NCI-H2107 treated with DMSO at 0.1 percent for 48 hours (cell line): ENCODE results near the gene UNG.
A peak's percentile ranks its signal among the peaks of the same experiment; 100 is the strongest.
"Not testable (repeated sequence)": the region's sequence is repeated elsewhere in the genome, so short reads cannot be mapped to it uniquely, and the experiment has no call there.

Experiments
- DNase-seq: peaks from one replicate; lab custom pipeline; 2025; ENCODE audit not compliant: unreplicated experiment; lab: John Stamatoyannopoulos, UW

UNG gene

DNA sequence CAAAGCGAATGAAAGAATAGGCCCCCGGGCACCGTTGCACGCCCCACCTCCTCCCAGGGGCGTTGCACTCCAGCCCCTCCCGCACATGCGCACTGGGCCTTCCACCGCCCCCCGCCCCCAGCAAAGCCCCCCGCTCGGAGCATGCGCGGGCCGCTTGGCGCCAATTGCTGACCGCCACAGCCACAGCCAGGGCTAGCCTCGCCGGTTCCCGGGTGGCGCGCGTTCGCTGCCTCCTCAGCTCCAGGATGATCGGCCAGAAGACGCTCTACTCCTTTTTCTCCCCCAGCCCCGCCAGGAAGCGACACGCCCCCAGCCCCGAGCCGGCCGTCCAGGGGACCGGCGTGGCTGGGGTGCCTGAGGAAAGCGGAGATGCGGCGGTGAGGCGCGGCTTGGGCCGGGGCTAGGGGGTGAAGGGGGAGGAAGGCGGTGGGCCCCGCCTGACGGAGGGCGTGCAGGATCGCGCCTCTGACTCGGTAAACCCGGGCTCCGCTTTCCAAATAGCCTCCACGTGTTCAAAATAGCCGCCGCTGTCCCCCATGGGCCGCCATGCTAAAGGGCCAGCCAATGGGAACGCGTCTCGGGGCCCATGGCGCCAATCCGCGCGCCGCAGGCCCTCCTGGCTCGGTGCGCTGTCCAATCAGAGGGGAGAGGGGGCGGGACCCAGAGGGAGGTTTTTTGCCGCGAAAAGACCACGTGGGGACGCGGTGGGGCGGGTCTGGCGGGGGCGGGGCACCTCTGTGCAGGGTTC is at the start of gene UNG:
TSS of gene UNG (plus strand) at position 163 of the 748 bp plus-strand sequence. CDS start at position 246, 83 bp downstream.
- peak; percentile 82 for DNase-seq

DNA sequence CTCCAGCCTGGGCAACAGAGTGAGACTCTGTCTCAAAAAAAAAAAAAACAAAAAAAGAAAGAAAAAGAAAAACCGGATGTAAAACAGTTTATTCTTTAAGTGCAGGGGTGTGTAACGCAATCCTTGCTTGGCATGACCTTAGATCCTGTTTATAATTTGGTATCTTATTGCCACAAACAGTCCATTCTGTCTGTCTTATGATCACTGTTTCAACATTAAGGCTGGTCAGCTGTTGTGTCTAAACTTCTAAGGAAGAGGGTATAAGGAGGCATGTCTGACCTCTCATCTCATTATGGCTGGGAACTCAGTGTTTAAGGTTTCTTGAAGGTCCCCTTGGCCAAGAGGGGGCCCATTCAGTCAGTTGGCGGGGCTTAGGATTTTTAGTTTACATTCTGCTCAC is 48.7 kb upstream of the UNG start:
- not testable (repeated sequence) for DNase-seq

DNA sequence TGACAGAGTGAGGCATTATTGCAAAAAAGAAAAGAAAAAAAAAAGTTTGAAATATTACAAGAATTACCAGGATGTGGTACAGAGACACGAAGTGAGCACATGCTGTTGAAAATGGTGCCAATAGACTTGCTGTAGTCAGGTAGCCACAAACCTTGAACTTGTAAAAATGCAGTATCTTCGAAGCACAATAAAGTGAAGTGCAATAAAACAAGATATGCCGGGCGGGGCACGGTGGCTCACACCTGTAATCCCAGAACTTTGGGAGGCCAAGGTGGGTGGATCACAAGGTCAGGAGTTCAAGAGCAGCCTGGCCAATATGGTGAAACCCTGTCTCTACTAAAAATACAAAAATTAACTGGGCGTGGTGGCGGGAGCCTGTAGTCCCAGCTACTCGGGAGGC is 47.6 kb upstream of the UNG start:
- not testable (repeated sequence) for DNase-seq

DNA sequence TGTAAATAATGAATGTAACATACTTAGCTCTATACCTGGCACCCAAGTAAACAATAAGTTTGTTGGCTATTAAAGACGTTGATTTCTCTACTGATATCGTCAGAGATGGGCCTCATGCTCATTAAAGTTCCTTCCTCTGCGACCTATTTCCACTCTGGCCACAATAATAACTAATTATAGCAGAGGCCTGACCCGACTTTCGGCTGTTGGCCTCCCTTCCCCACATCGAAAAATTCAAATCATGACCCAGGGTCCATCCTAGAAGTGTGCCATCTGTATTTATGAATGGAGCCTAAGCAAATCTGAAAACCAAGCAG is 45.3 kb upstream of the UNG start:
- no peak for DNase-seq

DNA sequence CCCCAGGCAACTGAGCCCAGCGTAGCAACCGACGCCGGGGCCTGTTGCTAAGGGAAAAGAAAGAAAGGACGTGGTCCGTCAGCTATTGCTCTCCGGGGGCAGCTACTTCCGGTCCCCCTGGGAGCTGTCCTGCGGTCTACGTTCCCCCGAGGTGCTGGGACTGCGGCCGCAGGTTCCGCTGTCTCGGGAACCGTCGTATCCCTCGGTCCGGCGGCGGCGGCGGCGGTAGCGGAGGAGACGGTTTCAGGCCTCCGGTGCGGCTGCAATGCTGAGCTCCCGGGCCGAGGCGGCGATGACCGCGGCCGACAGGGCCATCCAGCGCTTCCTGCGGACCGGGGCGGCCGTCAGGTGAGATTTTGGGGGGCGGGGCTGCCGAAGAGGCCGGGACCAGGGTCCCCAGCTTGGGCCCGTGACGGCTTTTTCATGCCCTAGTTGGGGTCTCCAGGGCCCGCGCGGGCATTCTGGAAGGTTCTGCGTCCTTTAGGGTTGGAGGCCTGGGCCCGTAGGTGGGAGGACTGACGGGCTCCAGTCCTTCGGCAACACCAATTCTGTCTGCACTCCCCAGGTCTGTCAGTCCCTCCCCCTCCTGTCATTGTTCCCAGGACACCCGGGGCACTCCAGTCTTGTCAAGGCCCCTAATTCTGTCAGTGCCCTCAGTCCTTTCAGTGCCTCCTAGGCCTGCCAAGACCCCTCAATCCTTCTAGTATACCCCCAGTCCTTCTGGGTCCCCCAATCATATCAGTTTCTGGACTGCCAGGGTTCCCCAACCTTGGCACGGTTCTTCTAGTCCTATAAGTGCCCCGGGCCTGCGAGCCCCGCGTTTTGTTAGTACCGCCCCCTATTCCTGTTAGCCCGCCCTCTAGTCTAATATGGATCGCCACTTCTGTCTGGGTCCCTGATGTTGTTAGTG is 44.7 kb upstream of the UNG start, which contains the start of gene USP30:
TSS of gene USP30 (plus strand) at position 163 of the 910 bp plus-strand sequence. CDS start at position 266, 103 bp downstream.
- DNase-seq: peak; percentile 71

DNA sequence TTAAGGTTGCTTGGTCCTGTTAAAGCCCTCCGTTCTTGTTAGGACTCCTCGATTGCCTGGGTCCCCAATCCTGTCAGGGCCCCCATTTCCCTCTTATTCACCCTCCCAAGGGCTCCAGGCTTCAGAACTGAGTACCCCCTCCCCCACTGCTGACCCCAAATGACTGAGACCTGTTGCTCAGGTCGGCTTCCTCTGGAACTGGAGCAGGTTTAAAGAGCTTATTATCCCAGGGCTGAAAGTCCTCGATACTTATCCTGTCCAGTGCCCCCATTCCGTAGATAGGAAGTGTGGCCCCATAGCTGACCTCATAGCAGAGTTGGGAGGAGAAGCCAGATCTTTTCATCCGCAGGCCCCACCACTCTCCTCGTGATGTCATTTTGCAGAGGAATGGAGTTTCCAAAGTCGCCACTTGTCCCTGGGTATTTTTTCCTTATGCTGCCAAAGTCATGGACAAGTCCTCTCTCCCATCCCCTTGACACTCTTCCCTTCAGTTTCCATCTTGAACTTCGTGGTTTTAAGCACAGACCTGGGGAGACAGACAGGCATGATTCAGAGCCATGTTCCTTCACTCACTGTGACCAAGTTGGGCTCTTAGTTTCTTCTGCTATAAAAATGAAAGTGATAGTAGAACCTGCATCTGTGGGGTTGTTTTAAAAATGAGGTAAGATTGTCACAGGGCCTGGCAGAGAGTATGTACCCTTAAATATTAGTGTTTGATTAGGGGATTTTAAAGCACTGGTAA is 43.8 kb upstream of the UNG start:
- DNase-seq: no peak

DNA sequence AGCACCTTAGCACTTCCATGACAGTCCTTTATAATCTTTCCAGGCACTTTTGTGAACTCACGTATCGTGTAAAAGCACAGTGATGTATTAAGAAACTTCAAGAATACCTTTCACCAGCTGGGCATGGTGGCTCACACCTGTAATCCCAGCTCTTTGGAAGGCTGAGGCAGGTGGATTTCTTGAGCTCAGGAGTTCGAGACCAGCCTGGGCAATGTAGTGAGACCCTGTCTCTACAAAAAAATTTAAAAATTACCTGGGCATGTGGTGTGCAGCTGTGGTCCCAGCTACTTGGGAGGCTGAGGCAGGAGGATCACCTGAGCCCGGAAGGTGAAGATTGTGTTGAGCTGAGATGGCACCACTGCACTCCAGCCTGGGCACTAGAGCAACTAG is 43.3 kb upstream of the UNG start:
- not testable (repeated sequence) for DNase-seq

DNA sequence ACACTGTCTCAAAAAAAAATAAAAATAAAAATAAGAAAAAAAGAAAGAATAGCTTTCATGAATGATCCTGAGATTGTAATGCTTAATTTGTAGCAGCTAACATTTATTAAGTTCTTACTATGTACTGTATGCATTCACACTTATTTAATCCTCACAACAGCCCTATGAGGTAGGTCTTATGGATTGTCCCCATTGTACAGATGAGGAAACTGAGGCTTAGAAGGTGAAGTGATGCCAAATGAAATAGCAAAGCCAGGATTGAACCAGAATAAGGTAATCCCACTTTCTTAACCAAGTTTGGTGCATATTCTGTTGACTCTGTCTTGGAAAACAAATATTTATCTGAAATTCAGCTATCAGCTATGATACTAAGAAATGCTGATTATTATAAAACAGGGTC is 42.9 kb upstream of the UNG start:
- no peak for DNase-seq

DNA sequence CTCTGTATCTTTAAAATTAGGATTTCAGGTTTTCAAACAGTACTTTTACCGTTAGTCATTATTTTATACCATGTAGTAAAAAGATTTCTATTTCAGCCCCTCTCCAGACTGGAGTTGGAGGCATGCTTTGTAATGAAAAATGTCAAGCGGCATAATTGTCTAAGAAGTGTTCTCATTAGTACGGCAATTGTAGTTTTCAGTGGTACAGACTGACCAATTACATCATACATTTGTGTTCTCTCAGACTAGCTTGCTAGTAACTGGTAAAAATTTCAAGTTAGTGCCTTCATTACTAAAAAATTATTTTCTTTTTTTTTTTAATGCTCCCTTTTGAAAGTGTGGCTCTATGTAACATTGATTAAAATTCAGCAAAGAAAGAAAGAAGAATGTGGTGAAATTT is 40.5 kb upstream of the UNG start:
- DNase-seq: no peak

DNA sequence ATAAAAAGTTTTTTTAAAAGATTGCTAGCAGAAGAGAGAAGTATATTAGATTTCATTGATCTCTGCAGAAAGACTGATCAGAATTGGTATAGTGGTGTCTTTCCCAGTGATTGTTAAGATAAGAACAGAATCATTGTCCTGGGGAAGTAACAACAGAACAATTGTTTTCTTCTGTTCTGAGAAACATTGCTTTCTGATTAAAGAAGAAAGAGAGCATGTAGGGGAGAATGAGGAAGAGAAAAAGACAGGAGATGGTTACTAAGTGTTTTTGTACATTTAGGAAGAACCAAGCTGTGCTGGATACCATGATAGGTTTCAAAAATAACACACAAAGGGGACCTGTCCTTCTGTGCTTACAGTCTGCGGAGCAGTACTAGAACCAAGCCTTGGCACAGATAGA is 40.0 kb upstream of the UNG start:
- DNase-seq: no peak

DNA sequence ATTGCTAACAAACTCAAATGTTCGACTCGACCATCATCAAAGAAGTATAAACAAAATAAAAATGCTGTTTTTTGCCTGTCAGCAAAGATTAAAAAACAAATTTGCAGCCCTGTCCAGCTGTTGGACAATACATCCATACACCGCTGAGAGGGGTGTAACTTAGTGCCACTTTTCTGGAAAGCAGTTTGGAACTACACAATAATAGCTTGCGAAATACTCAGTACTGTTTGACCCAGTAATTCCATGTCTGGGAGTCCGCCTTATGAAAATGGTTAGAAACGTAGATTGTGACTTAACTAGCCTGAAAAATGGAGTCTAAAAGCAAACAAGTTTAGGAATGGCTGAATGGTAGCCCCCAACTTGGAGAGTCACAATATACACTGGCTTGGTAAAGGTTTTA is 38.6 kb upstream of the UNG start:
- no peak for DNase-seq

DNA sequence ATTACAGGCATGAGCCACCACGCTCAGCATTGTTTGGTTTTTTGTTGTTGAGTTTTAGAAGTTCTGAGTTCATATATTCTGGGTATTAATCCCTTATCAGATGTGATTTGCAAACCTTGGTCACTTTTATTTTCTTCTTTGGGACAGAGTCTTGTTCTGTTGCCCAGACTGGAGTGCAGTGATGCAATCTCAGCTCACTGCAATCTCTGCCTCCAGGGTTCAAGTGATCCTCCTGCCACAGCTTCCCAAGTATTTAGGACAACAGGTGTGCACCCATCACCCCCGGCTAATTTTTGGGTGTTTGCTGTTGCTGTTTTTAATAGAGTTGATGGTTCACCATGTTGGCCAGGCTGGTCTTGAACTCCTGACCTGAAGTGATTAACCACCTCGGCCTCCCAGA is 33.3 kb upstream of the UNG start:
- DNase-seq: no peak

DNA sequence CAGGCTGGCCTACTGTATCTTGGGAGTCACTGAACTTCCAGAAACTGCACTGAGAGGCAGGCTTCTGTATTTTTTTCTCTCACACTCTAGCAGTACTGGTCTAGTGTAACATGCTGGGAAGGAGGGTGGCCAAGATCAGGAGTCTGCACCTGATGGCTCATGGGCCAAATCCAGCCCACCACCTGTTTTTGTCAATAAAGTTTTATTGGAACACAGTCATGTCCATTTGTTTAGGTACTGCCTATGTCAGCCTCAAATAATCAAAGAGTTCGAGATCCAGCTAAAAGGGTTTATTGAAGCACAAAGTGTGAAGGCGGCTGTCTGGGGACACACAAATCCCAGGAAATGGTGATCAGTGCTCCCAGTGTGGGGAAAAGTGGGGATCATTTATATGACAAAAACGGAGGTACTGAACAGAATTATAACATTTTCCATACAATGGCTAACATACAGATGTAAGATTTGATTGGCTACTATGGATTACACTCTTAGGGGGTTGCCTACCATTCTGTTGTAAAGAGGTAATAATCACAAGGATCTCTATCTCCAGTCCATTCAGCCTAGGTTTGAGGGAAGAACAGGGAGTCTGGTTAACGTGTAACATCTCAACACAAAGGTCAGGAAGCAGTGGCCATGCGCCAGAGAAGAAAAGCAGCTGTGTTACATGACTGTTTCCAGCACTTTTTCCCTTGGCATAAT is 32.1 kb upstream of the UNG start:
- no peak for DNase-seq

DNA sequence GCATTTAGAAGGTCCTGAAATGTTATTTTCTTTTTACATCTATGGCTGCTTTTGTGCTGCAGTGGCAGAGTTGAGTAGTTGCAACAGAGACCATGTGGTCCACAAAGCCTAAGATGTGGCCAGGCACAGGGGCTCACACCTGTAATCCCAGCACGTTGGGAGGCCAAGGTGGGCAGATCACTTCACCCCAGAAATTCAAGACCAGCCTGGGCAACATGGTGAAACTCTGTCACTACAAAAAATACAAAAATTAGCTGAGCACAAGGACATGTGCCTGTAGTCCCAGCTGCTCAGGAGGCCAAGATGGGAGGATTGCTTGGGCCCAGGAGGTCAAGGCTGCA is 31.6 kb upstream of the UNG start:
- DNase-seq: no peak

DNA sequence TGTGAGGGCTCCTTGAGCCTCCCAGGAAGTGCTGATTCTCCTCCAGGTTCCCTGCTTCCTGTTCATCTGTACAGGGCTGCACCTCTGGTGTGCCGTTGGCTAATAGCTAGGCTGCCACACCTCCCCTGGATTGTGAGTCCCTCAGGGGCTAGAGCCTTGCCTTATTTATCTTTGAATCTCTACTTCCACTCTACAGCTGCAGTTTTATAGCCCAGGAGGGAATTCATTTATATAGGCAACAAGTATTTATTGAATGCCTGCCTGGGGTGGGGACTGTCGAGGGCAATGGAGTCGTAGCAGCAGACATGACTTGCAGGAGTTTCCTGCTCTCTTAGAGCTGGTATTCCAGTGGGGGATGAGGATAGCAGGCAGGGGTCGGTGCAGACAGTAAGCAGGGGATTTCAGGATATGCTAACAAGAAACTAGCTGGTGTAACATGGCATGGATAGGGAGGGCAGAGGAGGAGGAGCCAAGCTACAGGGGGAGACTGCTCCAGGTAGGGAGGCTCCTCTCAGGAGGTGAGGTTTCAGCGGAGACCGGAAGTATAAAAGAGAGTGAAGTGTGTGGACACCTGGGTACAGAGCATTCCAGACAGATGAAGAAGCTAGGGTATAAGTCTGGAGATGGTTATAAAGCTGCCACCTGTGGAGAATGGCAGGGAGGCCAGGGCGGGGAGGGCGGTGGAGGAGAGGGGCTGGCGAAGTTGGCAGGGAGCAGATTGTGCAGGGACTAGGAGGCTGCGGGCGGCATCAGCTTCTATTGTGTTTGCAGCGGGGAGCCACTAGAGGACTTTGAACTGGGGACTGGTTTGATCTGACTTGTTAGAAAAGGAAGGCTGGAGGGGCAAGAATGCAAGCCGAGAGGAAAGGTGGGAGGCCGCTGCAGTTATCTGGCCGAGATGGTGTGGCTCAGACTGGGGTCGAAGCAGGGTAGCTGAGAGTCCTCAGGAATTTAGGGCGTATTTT is 27.8 kb upstream of the UNG start:
- peak; percentile 87 for DNase-seq

DNA sequence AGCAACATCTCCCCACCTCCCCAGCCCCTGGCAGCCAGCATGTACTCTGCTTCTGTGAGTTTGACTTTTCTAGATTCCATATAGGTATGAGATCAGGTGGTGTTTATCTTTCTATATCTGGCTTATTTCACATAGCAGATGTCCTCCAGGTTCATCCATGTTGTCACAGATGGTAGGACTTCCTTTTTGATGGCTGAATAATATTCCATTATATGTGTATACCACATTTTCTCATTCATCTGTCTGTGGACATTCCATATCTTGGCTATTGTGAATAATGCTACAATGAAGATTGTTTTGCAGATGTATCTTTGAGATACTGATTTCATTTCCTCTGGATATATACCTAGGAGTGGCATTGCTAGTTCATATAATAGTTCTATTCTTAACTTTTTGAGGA is 22.5 kb upstream of the UNG start:
- DNase-seq: no peak

DNA sequence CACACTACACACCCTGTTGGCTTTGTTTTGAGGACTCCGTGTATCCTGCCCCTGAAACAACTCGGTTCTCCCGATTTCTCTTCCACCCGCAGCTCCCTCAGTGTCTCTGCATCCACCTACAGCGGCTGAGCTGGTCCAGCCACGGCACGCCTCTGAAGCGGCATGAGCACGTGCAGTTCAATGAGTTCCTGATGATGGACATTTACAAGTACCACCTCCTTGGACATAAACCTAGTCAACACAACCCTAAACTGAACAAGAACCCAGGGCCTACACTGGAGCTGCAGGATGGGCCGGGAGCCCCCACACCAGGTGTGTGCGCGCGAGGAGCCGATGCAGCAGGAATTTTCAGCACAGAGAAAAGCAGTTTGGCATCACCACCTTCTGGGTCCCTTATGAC is 14.6 kb upstream of the UNG start:
- no peak for DNase-seq

DNA sequence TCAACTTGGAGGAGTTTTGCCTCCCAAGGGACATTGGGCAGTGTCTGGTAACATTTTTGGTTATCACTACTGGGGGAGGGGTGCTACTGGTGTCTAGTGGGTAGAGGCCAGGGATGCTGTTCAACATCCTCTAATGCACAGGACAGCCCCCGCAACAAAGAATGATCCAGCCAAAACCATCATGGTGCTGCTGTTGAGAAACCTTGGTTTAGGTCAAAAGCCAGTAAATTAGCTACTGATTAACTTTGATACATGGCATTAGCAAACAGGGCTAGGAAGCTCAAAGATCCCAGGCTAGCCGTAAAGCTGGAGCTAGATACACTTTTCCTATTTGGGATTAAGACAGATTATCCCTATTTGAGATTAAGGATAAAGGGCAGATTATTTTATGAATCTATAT is 13.0 kb upstream of the UNG start:
- no peak for DNase-seq

DNA sequence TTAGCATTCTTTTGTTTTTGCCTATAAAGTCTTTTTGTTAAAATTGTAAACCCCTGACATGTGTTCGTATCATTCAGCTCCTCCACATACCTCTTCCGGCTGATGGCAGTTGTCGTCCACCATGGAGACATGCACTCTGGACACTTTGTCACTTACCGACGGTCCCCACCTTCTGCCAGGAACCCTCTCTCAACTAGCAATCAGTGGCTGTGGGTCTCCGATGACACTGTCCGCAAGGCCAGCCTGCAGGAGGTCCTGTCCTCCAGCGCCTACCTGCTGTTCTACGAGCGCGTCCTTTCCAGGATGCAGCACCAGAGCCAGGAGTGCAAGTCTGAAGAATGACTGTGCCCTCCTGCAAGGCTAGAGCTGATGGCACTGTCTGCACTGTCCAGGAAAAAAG is 11.8 kb upstream of the UNG start:
- DNase-seq: no peak

DNA sequence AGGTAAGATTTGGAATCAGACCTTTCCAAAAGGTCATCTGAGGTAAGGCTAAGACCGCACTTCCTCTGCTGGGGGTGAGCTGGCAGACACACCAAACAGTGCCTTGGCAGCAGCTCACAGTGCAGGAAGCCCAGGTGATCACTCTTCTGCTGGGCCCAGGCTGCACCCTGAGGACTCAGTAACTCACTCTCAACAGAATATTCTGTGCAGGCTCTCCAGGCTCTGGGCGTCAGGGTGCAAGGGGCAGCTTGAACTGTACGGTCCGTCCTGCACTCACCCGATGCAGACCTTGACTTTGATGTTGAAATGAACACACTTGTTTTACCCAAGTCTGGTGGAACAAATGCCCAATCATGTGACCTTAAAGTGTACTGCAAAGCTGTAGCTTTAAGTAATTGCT is 10.1 kb upstream of the UNG start:
- DNase-seq: no peak
